LNCAP (cell line): ENCODE data around the gene COL6A2.

Experiments used
- CTCF ChIP-seq: fragments of 450-650 bp; IDR thresholded peaks from 2 replicates; pipeline ENCODE4 v1.5.1; 2017; ENCODE audit warnings: mild to moderate bottlenecking

Gene COL6A2

DNA sequence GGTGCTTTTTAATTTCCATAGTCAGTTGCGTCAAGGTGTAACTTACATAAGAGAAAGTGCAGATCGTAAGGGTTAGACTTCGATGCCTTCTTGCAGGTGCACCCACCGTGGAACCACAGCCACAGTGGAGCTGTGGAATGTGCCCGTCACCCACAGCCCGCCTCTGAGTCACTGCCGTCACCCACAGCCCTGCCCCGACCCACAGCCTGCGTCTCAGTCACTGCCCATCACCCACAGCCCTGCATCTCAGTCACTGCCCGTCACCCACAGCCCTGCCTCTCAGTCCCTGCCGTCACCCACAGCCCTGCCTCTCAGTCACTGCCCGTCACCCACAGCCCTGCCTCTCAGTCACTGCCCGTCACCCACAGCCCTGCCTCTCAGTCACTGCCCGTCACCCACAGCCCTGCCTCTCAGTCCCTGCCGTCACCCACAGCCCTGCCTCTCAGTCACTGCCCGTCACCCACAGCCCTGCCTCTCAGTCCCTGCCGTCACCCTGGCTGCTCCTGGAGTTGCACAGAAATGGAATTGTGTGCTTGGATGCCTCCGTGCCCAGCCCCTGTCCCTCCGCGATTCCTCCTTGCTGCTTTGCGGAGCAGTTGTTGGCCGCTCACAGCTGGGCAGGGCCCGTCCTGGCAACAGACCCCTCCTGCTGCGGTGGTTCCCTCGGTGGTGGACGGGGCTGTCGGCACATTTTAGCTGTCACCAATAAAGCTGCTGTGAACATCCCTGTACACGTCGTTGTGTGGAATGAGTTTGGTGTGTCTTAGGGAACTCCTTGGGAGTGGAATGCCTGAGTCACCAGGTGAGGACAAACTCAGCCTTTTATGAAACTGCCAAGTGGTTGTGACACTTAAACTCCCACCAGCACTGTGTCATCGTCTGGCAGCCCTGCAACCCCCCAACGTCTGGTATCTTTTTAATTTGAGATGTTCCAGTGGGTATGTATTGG lies 44.9 kb upstream of the COL6A2 start:
- TF ChIP-seq CTCF = no peak

DNA sequence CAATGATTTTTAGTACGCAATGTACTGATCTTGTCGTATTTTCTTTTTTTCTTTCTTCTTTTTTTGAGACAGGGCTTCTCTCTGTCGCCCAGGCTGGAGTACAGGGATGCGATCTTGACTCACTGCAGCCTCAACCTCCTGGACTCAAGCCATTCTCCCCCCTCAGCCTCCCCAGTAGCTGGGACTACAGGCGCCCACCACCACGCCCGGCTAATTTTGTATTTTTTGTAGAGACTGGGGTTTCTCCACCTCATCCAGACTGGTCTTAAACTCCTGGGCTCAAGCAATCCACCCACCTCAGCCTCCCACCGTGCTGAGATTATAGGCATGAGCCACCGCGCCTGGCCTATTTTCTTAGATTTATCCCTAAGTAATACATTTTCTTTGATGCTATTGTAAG lies 43.9 kb upstream of the COL6A2 start:
- TF ChIP-seq CTCF = no peak

GRCh38 chr21:46054451-46054881 lies 43.4 kb upstream of the COL6A2 start:
- TF ChIP-seq CTCF = no peak

GRCh38 chr21:46055863-46056281 lies 42.0 kb upstream of the COL6A2 start:
- TF ChIP-seq CTCF = no peak

DNA sequence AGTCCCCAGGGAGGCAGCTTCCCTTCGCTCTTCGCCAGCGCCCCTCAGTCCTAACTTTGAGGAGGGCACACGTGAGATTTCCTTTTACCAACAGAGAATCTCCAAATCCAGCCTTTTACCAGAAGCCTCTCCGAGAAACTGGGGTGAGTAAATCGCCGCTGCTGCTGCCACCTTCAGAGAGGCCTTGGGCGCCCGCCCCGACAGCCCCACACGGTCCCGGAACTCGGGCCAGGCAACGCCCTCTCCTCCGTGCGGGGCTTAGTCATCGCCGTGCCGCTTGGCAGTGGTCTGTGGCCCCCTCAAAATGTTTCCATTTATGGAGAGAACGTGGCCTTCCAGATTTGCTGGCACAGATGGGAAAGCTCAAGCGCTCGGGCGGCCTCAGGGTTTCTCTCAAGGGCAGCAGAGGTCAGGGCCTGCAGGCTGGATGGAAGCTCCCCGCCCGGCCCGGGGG lies 41.4 kb upstream of the COL6A2 start:
- no peak for TF ChIP-seq CTCF

GRCh38 chr21:46057111-46057709 lies 40.7 kb upstream of the COL6A2 start:
- TF ChIP-seq CTCF = no peak

GRCh38 chr21:46057710-46058241 lies 40.1 kb upstream of the COL6A2 start:
- no peak for TF ChIP-seq CTCF
